GM19328 (cell line): ENCODE results near the gene GBF1.
A peak's percentile ranks its signal among the peaks of the same experiment; 100 is the strongest.

ENCODE experiments used
- ATAC-seq: cut with Tn5 transposase; IDR thresholded peaks from one replicate; pipeline ENCODE4 v1.9.1; 2021; ENCODE audit warnings: mild to moderate bottlenecking, moderate library complexity; ENCODE audit not compliant: unreplicated experiment

Gene GBF1

GRCh38 chr10:102419269-102420180 lies 174.2 kb downstream of the GBF1 start:
- no peak for ATAC-seq

GRCh38 chr10:102420181-102420713 lies 174.9 kb downstream of the GBF1 start:
- ATAC-seq: no peak

- peak; percentile 79 for ATAC-seq
Observed at GRCh38 chr10:102420714-102421506, 175.6 kb downstream of the GBF1 start, which contains the start of gene FBXL15. Gene FBXL15 (plus strand): TSS chr10:102420836. CDS start chr10:102421130, 294 bp downstream.

GRCh38 chr10:102421507-102421756 lies 176.1 kb downstream of the GBF1 start:
- ATAC-seq: no peak

- no peak for ATAC-seq
Observed at GRCh38 chr10:102421757-102422512, 176.6 kb downstream of the GBF1 start.

GRCh38 chr10:102422545-102423129 lies 177.3 kb downstream of the GBF1 start:
- ATAC-seq: no peak

GRCh38 chr10:102423372-102423968 lies 178.1 kb downstream of the GBF1 start:
- no peak for ATAC-seq

GRCh38 chr10:102424145-102424544 lies 178.8 kb downstream of the GBF1 start:
- no peak for ATAC-seq

- no peak for ATAC-seq
Observed at GRCh38 chr10:102424916-102425315, 179.6 kb downstream of the GBF1 start.

GRCh38 chr10:102425444-102425843 lies 180.1 kb downstream of the GBF1 start:
- ATAC-seq: no peak

GRCh38 chr10:102426803-102427287 lies 181.5 kb downstream of the GBF1 start:
- no peak for ATAC-seq

- no peak for ATAC-seq
Observed at GRCh38 chr10:102429468-102429867, 184.1 kb downstream of the GBF1 start.

GRCh38 chr10:102431452-102432124 lies 186.3 kb downstream of the GBF1 start:
- ATAC-seq: no peak
